ENCODE results near the gene AMN. TPM values are rescaled to one million over a fixed set of nuclear protein-coding genes. Genes with fewer than 3 reads are reported as not detected.
"Not testable (repeated sequence)": the region's sequence is repeated elsewhere in the genome, so short reads cannot be mapped to it uniquely, and the experiment has no call there.

Gene AMN
- polyA plus RNA-seq, 4 donors = 17.4 to 43.4 (median 38.0) TPM

GRCh38 chr14:102911991-102912761 lies 10.3 kb upstream of the AMN start:
- no peak for DNase-seq (ENCODE audit: low read depth in 4 of 4, low spot score in 2 of 4)

GRCh38 chr14:102913341-102914211 lies 8.9 kb upstream of the AMN start:
- no peak for DNase-seq (ENCODE audit: low read depth in 4 of 4, low spot score in 2 of 4)

- DNase-seq (ENCODE audit: low read depth in 4 of 4, low spot score in 2 of 4) = no peak
Measured at GRCh38 chr14:102914474-102915291, 7.8 kb upstream of the AMN start.

GRCh38 chr14:102915292-102916110 lies 7.0 kb upstream of the AMN start:
- no peak for DNase-seq (ENCODE audit: low read depth in 4 of 4, low spot score in 2 of 4)

- DNase-seq (ENCODE audit: low read depth in 4 of 4, low spot score in 2 of 4) = no peak
Measured at GRCh38 chr14:102916347-102917055, 6.0 kb upstream of the AMN start.

GRCh38 chr14:102917056-102917385 lies 5.4 kb upstream of the AMN start:
- DNase-seq (ENCODE audit: low read depth in 4 of 4, low spot score in 2 of 4) = no peak

- DNase-seq (ENCODE audit: low read depth in 4 of 4, low spot score in 2 of 4) = no peak
Measured at GRCh38 chr14:102917469-102918211, 4.8 kb upstream of the AMN start.

GRCh38 chr14:102918438-102918837 lies 4.0 kb upstream of the AMN start:
- DNase-seq (ENCODE audit: low read depth in 4 of 4, low spot score in 2 of 4) = no peak

- no peak for DNase-seq (ENCODE audit: low read depth in 4 of 4, low spot score in 2 of 4)
Measured at GRCh38 chr14:102920273-102920997, 2.0 kb upstream of the AMN start.

GRCh38 chr14:102920998-102921304 lies 1.5 kb upstream of the AMN start:
- DNase-seq (ENCODE audit: low read depth in 4 of 4, low spot score in 2 of 4) = no peak

- DNase-seq (ENCODE audit: low read depth in 4 of 4, low spot score in 2 of 4) = no peak
Measured at GRCh38 chr14:102923201-102923924, 900 bp downstream of the AMN start.

GRCh38 chr14:102923925-102924486 lies 1.5 kb downstream of the AMN start:
- no peak for DNase-seq (ENCODE audit: low read depth in 4 of 4, low spot score in 2 of 4)

- no peak for DNase-seq (ENCODE audit: low read depth in 4 of 4, low spot score in 2 of 4)
Measured at GRCh38 chr14:102924632-102925588, 2.4 kb downstream of the AMN start.

GRCh38 chr14:102925646-102926045 lies 3.2 kb downstream of the AMN start:
- DNase-seq (ENCODE audit: low read depth in 4 of 4, low spot score in 2 of 4) = no peak

GRCh38 chr14:102926104-102926503 lies 3.6 kb downstream of the AMN start:
- no peak for DNase-seq (ENCODE audit: low read depth in 4 of 4, low spot score in 2 of 4)

- DNase-seq (ENCODE audit: low read depth in 4 of 4, low spot score in 2 of 4) = not testable (repeated sequence)
Measured at GRCh38 chr14:102926840-102927239, 4.4 kb downstream of the AMN start.
